HG02870 (cell line): ENCODE measurements around the gene GRIN2B.

Experiments used
- ATAC-seq: cut with Tn5 transposase; IDR thresholded peaks from one replicate; pipeline ENCODE4 v1.9.1; 2021; ENCODE audit warnings: mild to moderate bottlenecking, moderate library complexity; ENCODE audit not compliant: unreplicated experiment

GRIN2B gene

GRCh38 chr12:13957576-13957975 lies 23.8 kb downstream of the GRIN2B start:
- ATAC-seq, result no peak

GRCh38 chr12:13956060-13956590 lies 25.3 kb downstream of the GRIN2B start:
- ATAC-seq, result no peak

GRCh38 chr12:13952096-13952495 lies 29.3 kb downstream of the GRIN2B start:
- no peak for ATAC-seq

GRCh38 chr12:13950502-13950901 lies 30.9 kb downstream of the GRIN2B start:
- no peak for ATAC-seq

- no peak for ATAC-seq
Measured at GRCh38 chr12:13948621-13949020, 32.8 kb downstream of the GRIN2B start.

- no peak for ATAC-seq
Measured at GRCh38 chr12:13947276-13947946, 34.0 kb downstream of the GRIN2B start.

- ATAC-seq, result no peak
Measured at GRCh38 chr12:13945641-13946040, 35.8 kb downstream of the GRIN2B start.

- ATAC-seq, result no peak
Measured at GRCh38 chr12:13945236-13945635, 36.2 kb downstream of the GRIN2B start.

GRCh38 chr12:13942826-13943225 lies 38.6 kb downstream of the GRIN2B start:
- ATAC-seq, result no peak

GRCh38 chr12:13941258-13942249 lies 39.8 kb downstream of the GRIN2B start:
- peak; percentile 89 for ATAC-seq

- no peak for ATAC-seq
Measured at GRCh38 chr12:13940335-13940865, 41.0 kb downstream of the GRIN2B start.

GRCh38 chr12:13937735-13938134 lies 43.7 kb downstream of the GRIN2B start:
- ATAC-seq, result no peak

GRCh38 chr12:13935169-13935568 lies 46.2 kb downstream of the GRIN2B start:
- no peak for ATAC-seq
